H1 (cell line): ENCODE measurements around the gene VSTM4. TPM values are rescaled to one million over a fixed set of nuclear protein-coding genes. Genes with fewer than 3 reads are reported as not detected.

Experiments
- CTCF ChIA-PET: fragments of 300-600 bp; sonication (Branson Sonifier 250); formaldehyde crosslinking; loops from one replicate; lab custom pipeline; 2021; ENCODE audit not compliant: partially characterized antibody; lab: Charles Lee
- POLR2A ChIA-PET: fragments of 300-600 bp; sonication (Branson Sonifier 250); formaldehyde crosslinking; loops from one replicate; lab custom pipeline; 2021; ENCODE audit warnings: inconsistent platforms; ENCODE audit not compliant: partially characterized antibody; lab: Charles Lee
- DNase-seq, 2 experiments: peaks; one replicate each; pipeline versions ENCODE4 v3.0.0 to v3.0.0-alpha.2; 2010 to 2022; ENCODE audit warnings: low spot score in 2 of 2, low read depth in 1 of 2, mixed read lengths in 1 of 2
- FAIRE-seq: peaks from 2 replicates; lab custom pipeline; 2011; peaks lifted over from hg19 to GRCh38; lab: Jason Lieb, UNC
- H2AFZ ChIP-seq: 2 replicates; pipeline ENCODE4 v1.8.1; 2012; ENCODE audit warnings: low read length, inconsistent platforms
- H2AK5ac ChIP-seq: 2 replicates; pipeline ENCODE4 v1.6.1; 2013; ENCODE audit warnings: low read depth, low read length
- H2BK120ac ChIP-seq: replicated peaks from 2 replicates; pipeline ENCODE3; 2013; ENCODE audit warnings: low read depth, low read length, inconsistent platforms
- H2BK12ac ChIP-seq: 2 replicates; pipeline ENCODE4 v1.6.1; 2013; ENCODE audit warnings: low read depth, low read length
- H2BK15ac ChIP-seq: 2 replicates; pipeline ENCODE4 v1.6.1; 2013; ENCODE audit warnings: low read length
- H2BK20ac ChIP-seq: 2 replicates; pipeline ENCODE4 v1.6.1; 2013; ENCODE audit warnings: low read length
- H2BK5ac ChIP-seq: 2 replicates; pipeline ENCODE4 v1.6.1; 2013; ENCODE audit warnings: low read depth, low read length
- H3K14ac ChIP-seq: 2 replicates; pipeline ENCODE4 v1.6.1; 2013; ENCODE audit warnings: inconsistent platforms; ENCODE audit not compliant: insufficient read length
- H3K18ac ChIP-seq: 2 replicates; pipeline ENCODE4 v1.6.1; 2013; ENCODE audit warnings: low read length; ENCODE audit errors: extremely low read depth
- H3K23ac ChIP-seq: 2 replicates; pipeline ENCODE4 v1.6.1; 2013; ENCODE audit warnings: inconsistent platforms; ENCODE audit not compliant: insufficient read length
- H3K23me2 ChIP-seq: 2 replicates; pipeline ENCODE4 v1.6.1; 2013; ENCODE audit warnings: low read depth, low read length
- H3K27ac ChIP-seq: 2 replicates; pipeline ENCODE4 v1.6.1; 2011; ENCODE audit warnings: low read depth, low read length, inconsistent platforms
- H3K27me3 ChIP-seq, 4 experiments: replicated peaks in 1 of 4; 1 replicate in 1 of 4; 2 replicates in 3 of 4; pipeline versions ENCODE4 v1.6.1 to v1.8.1; 2011 to 2013; ENCODE audit warnings: low read length in 3 of 4, mild to moderate bottlenecking in 3 of 4, inconsistent platforms in 2 of 4, mixed read lengths in 2 of 4, moderate library complexity in 1 of 4; ENCODE audit not compliant: control insufficient read depth in 3 of 4, insufficient read depth in 3 of 4; ENCODE audit errors: extremely low read depth in 1 of 4
- H3K36me3 ChIP-seq, 4 experiments: 2 replicates each; pipeline versions ENCODE4 v1.6.1 to v1.8.1; 2011 to 2013; ENCODE audit warnings: mild to moderate bottlenecking in 4 of 4, low read length in 3 of 4, moderate library complexity in 2 of 4, control low read depth in 1 of 4, inconsistent platforms in 1 of 4; ENCODE audit not compliant: insufficient read depth in 4 of 4, control insufficient read depth in 2 of 4
- H3K4ac ChIP-seq: replicated peaks from 2 replicates; pipeline ENCODE3; 2013; ENCODE audit warnings: low read length, low read depth, mixed read lengths, inconsistent platforms; ENCODE audit not compliant: insufficient read length
- H3K4me1 ChIP-seq, 4 experiments: replicated peaks in 1 of 4; 1 replicate in 1 of 4; 2 replicates in 3 of 4; pipeline versions ENCODE4 v1.6.1 to v1.8.1; 2011 to 2013; ENCODE audit warnings: low read length in 3 of 4, inconsistent platforms in 2 of 4, mixed read lengths in 1 of 4; ENCODE audit not compliant: insufficient read depth in 4 of 4, control insufficient read depth in 3 of 4
- H3K4me2 ChIP-seq, 2 experiments: 2 replicates each; pipeline versions ENCODE4 v1.6.1 to v1.8.1; 2011 to 2013; ENCODE audit warnings: low read depth in 2 of 2, low read length in 2 of 2, control low read depth in 1 of 2, inconsistent platforms in 1 of 2, mild to moderate bottlenecking in 1 of 2; ENCODE audit not compliant: insufficient read depth in 1 of 2
- H3K4me3 ChIP-seq, 4 experiments: fragments of 200-600, 300-600 bp in 1 of 4; sonication (generic), shearing (Covaris generic), sonication (Bioruptor Twin) in 1 of 4; 2 replicates each; pipeline versions ENCODE4 v1.5.1 to v1.8.1; 2011 to 2016; ENCODE audit warnings: low read length in 4 of 4, low read depth in 3 of 4, control low read depth in 2 of 4, inconsistent platforms in 2 of 4, mild to moderate bottlenecking in 2 of 4, mixed read lengths in 1 of 4, moderate library complexity in 1 of 4; ENCODE audit not compliant: insufficient read depth in 2 of 4; ENCODE audit errors: extremely low read depth in 1 of 4
- H3K56ac ChIP-seq: replicated peaks from 2 replicates; pipeline ENCODE3; 2013; ENCODE audit warnings: low read depth, mild to moderate bottlenecking, mixed read lengths, low read length, inconsistent platforms; ENCODE audit not compliant: insufficient read length
- H3K79me1 ChIP-seq: 2 replicates; pipeline ENCODE4 v1.6.1; 2013; ENCODE audit warnings: low read depth, low read length, control low read depth
- H3K79me2 ChIP-seq, 2 experiments: 2 replicates each; pipeline versions ENCODE4 v1.6.1 to v1.8.1; 2012 to 2013; ENCODE audit warnings: low read length in 2 of 2, mild to moderate bottlenecking in 2 of 2, inconsistent platforms in 1 of 2; ENCODE audit not compliant: insufficient read depth in 2 of 2, control insufficient read depth in 1 of 2
- H3K9ac ChIP-seq, 4 experiments: replicated peaks in 1 of 4; 1 replicate in 1 of 4; 2 replicates in 3 of 4; pipeline versions ENCODE4 v1.6.1 to v1.8.1; 2011 to 2013; ENCODE audit warnings: low read depth in 3 of 4, low read length in 3 of 4, control low read depth in 2 of 4, mild to moderate bottlenecking in 2 of 4, moderate library complexity in 2 of 4, inconsistent platforms in 1 of 4; ENCODE audit errors: extremely low read depth in 1 of 4
- H3K9me3 ChIP-seq, 2 experiments: 2 replicates each; pipeline versions ENCODE4 v1.6.1 to v1.8.1; 2012 to 2013; ENCODE audit warnings: mild to moderate bottlenecking in 2 of 2, moderate library complexity in 2 of 2, control low read depth in 1 of 2, inconsistent platforms in 1 of 2, low read depth in 1 of 2, low read length in 1 of 2, mixed read lengths in 1 of 2; ENCODE audit not compliant: insufficient read depth in 2 of 2
- H4K20me1 ChIP-seq, 2 experiments: replicated peaks in 1 of 2; 2 replicates each; pipeline versions ENCODE3 to v1.8.1; 2011 to 2013; ENCODE audit warnings: inconsistent platforms in 2 of 2, low read length in 2 of 2, mild to moderate bottlenecking in 1 of 2; ENCODE audit not compliant: insufficient read depth in 2 of 2, control insufficient read depth in 1 of 2
- H4K5ac ChIP-seq: 2 replicates; pipeline ENCODE4 v1.6.1; 2013; ENCODE audit warnings: low read length, low read depth, mixed read lengths, inconsistent platforms; ENCODE audit not compliant: insufficient read length
- H4K8ac ChIP-seq: 2 replicates; pipeline ENCODE4 v1.8.0; 2013; ENCODE audit warnings: mild to moderate bottlenecking, moderate library complexity, low read length, inconsistent platforms; ENCODE audit not compliant: insufficient read depth; ENCODE audit errors: extremely low read depth
- H4K91ac ChIP-seq: replicated peaks from 2 replicates; pipeline ENCODE3; 2013; ENCODE audit warnings: low read length, mixed read lengths, inconsistent platforms; ENCODE audit not compliant: insufficient read length
- CREB1 ChIP-seq: IDR thresholded peaks from 2 replicates; pipeline ENCODE4 v1.6.1; 2012; ENCODE audit warnings: inconsistent platforms
- WGBS, 2 experiments: shearing (Covaris generic) in 1 of 2; methylation state at CpG; one replicate each; pipeline versions ENCODE4 v1.1.6 to v1.1.7; 2013 to 2015; ENCODE audit warnings: low lambda C conversion rate in 2 of 2, mixed read lengths in 2 of 2, inconsistent platforms in 1 of 2, low coverage in 1 of 2, missing lambda C conversion rate in 1 of 2; ENCODE audit not compliant: insufficient replicate concordance in 2 of 2, insufficient coverage in 1 of 2, insufficient read length in 1 of 2; ENCODE audit errors: extremely low coverage in 1 of 2, missing lambda C conversion rate in 1 of 2; 5-methylcytosine and 5-hydroxymethylcytosine counted together
- polyA plus RNA-seq, 7 experiments: library from polyadenylated mRNA; depleted of rRNA in 3 of 7; stranded (reverse) in 5 of 7; unstranded in 2 of 7; fragments of >200 nt in 5 of 7; fragments of 200-250 nt in 2 of 7; gene quantifications; 1 replicate in 5 of 7; 2 replicates in 1 of 7; 4 replicates in 1 of 7; pipeline versions ENCODE4 v1.2.1 to v1.2.3, GENCODE V29; 2011 to 2013; ENCODE audit warnings: missing spikeins in 2 of 7, mixed read lengths in 2 of 7
- total RNA-seq: library from RNA; stranded (reverse); fragmentation: NEBNext Ultra II Directional; extraction: Animal tissue kit (Norgen Biotek cat#: 25700); gene quantifications from 2 replicates; pipeline ENCODE4 v1.2.1, GENCODE V29; 2021

The VSTM4 gene
- total and polyA plus RNA-seq, 2 of the 8 experiments (the other 6 are each of a cell fraction or from before 2014, with no cell fraction given), result 0.48 to 0.73 TPM

- ChIA-PET POLR2A (no interaction called here), CTCF (no interaction called here)
- no peak overlapping the region for H2AFZ ChIP-seq
- no peak overlapping the region for H2BK12ac ChIP-seq
- no peak overlapping the region for H4K5ac ChIP-seq
- no peak overlapping the region for H3K27ac ChIP-seq
- no peaks in the 10 kb centered on the region for H3K79me1 ChIP-seq
- no peak overlapping the region for H3K9ac ChIP-seq
- H3K23ac ChIP-seq, result no peak overlapping the region
- 86% methylated on average over 1 of the region's 1 CpG; no CpG with 5 or more reads in 1 of the 2 experiments for WGBS, 2 experiments
- H2AK5ac ChIP-seq, result no peak overlapping the region
- H3K4ac ChIP-seq, result no peak overlapping the region
- H3K4me1 ChIP-seq, result no peaks in the 10 kb centered on the region
- peak overlapping the region; percentile 98 for H3K56ac ChIP-seq
- peaks cover 5% of the 10 kb centered on the region; the same call in 1 of the 2 replicates for H3K23me2 ChIP-seq
- no peaks in the 10 kb centered on the region for H3K79me2 ChIP-seq
- H2BK15ac ChIP-seq, result no peak overlapping the region
- H3K36me3 ChIP-seq, result no peaks in the 10 kb centered on the region
- no peak overlapping the region for H3K14ac ChIP-seq
- H3K4me2 ChIP-seq, result no peak overlapping the region
- no peak overlapping the region for H2BK20ac ChIP-seq
- no peak overlapping the region for H4K8ac ChIP-seq
- TF ChIP-seq CREB1, result no peak
- no peaks in the 10 kb centered on the region for H3K9me3 ChIP-seq
- no peak overlapping the region for H2BK120ac ChIP-seq
- no peak overlapping the region for H2BK5ac ChIP-seq
- peaks cover 0 to 4% of the 10 kb centered on the region in 2 experiments for H4K20me1 ChIP-seq
- FAIRE-seq, result no peak
- H3K4me3 ChIP-seq, result no peak overlapping the region
- DNase-seq, result no peak
- no peaks in the 10 kb centered on the region for H3K27me3 ChIP-seq
- H4K91ac ChIP-seq, result no peak overlapping the region
- H3K18ac ChIP-seq, result no peak overlapping the region
Observed at GRCh38 chr10:49033939-49034338, 81.4 kb downstream of the VSTM4 start.
